Breast epithelium (tissue), 3 donors: ENCODE measurements around the gene RTN4RL1.

Experiments
- CTCF ChIP-seq, 3 donors: fragments of 450-650 bp; IDR thresholded peaks; one replicate each; pipeline ENCODE4 v1.5.1; 2016 to 2017; ENCODE audit warnings: antibody characterized with exemption in 3 of 3, mild to moderate bottlenecking in 3 of 3, moderate library complexity in 3 of 3
- POLR2A ChIP-seq: fragments of 450-650 bp; IDR thresholded peaks from one replicate; pipeline ENCODE4 v1.6.1; 2016; ENCODE audit warnings: antibody characterized with exemption, mild to moderate bottlenecking, moderate library complexity

- no peak for TF ChIP-seq CTCF (IDR thresholded peaks at IDR 0.05)
- TF ChIP-seq POLR2A = no peak
Measured at GRCh38 chr17:2047590-2047989, 22.5 kb upstream of the RTN4RL1 start.
